Cardiac muscle cell (in vitro differentiated cells and primary cell): ENCODE data around the gene CHIA. TPM values are rescaled to one million over a fixed set of nuclear protein-coding genes. Genes with fewer than 3 reads are reported as not detected.

ENCODE experiments used
- DNase-seq, 2 donors: peaks; one replicate each; pipeline versions ENCODE4 v3.0.0 to v3.0.0-alpha.2; 2010 to 2017; ENCODE audit warnings: low read depth in 1 of 2, low spot score in 1 of 2
- H3K27ac ChIP-seq: fragments of 200-600 bp; sonication (generic); 2 replicates; pipeline ENCODE4 v1.5.1; 2016
- H3K27me3 ChIP-seq: fragments of 200-600 bp; sonication (generic); 2 replicates; pipeline ENCODE4 v1.6.0; 2016; ENCODE audit warnings: control low read depth
- H3K36me3 ChIP-seq: fragments of 200-600 bp; sonication (generic); 2 replicates; pipeline ENCODE4 v1.5.1; 2016; ENCODE audit warnings: control low read depth
- H3K4me1 ChIP-seq: fragments of 200-600 bp; sonication (generic); 2 replicates; pipeline ENCODE4 v1.8.1; 2017; ENCODE audit warnings: low read depth, mild to moderate bottlenecking, mixed run types
- H3K4me3 ChIP-seq: fragments of 200-600 bp; sonication (generic); 2 replicates; pipeline ENCODE4 v1.5.1; 2016; ENCODE audit warnings: mild to moderate bottlenecking
- H3K9me3 ChIP-seq: fragments of 200-600 bp; sonication (generic); 2 replicates; pipeline ENCODE4 v1.5.1; 2017; ENCODE audit warnings: low read depth, mild to moderate bottlenecking, control low read depth
- CTCF ChIP-seq: IDR thresholded peaks from 2 replicates; pipeline ENCODE4 v1.5.1; 2012; ENCODE audit warnings: low read depth, mild to moderate bottlenecking, low read length
- polyA plus RNA-seq: library from polyadenylated mRNA; unstranded; fragments of >200 nt; fragmentation: Nextera tagmentation; extraction: Ambion mirVana; gene quantifications from 2 replicates; pipeline ENCODE4 v1.2.1, GENCODE V29; 2016
- total RNA-seq: library from RNA; depleted of rRNA; stranded (reverse); fragments of >200 nt; gene quantifications from 2 replicates; pipeline ENCODE4 v1.2.3, GENCODE V29; 2016

Gene CHIA
- total and polyA plus RNA-seq, 2 experiments from 2014 or later = not detected

GRCh38 chr1:111364690-111365089 lies 74.0 kb downstream of the CHIA start:
- no peaks in the 10 kb centered on the region for H3K27me3 ChIP-seq
- no peak overlapping the region for H3K4me3 ChIP-seq
- no peaks in the 10 kb centered on the region for H3K9me3 ChIP-seq
- TF ChIP-seq CTCF = no peak
- no peaks in the 10 kb centered on the region for H3K36me3 ChIP-seq
- H3K27ac ChIP-seq = peak overlapping the region; percentile 95
- DNase-seq = peak in 1 of 2 donors; percentile 73
- H3K4me1 ChIP-seq = peaks cover 27% of the 10 kb centered on the region

- DNase-seq = peak in 1 of 2 donors; percentile 27
- TF ChIP-seq CTCF = no peak
- no peaks in the 10 kb centered on the region for H3K36me3 ChIP-seq
- H3K27me3 ChIP-seq = no peaks in the 10 kb centered on the region
- no peak overlapping the region for H3K4me3 ChIP-seq
- H3K4me1 ChIP-seq = peaks cover 21% of the 10 kb centered on the region
- H3K9me3 ChIP-seq = no peaks in the 10 kb centered on the region
- H3K27ac ChIP-seq = peak overlapping the region; percentile 95
These were observed 75.6 kb downstream of the CHIA start for GRCh38 chr1:111366256-111366655.

GRCh38 chr1:111369177-111369576 lies 78.5 kb downstream of the CHIA start:
- no peak overlapping the region for H3K27ac ChIP-seq
- DNase-seq = peak in 1 of 2 donors; percentile 11
- no peak for TF ChIP-seq CTCF
- no peaks in the 10 kb centered on the region for H3K27me3 ChIP-seq
- H3K36me3 ChIP-seq = no peaks in the 10 kb centered on the region
- peaks cover 10% of the 10 kb centered on the region for H3K4me1 ChIP-seq
- H3K4me3 ChIP-seq = no peak overlapping the region
- no peaks in the 10 kb centered on the region for H3K9me3 ChIP-seq

- no peak for DNase-seq
- no peak for TF ChIP-seq CTCF
- Histone ChIP-seq H3K27ac (no peak overlapping the region), H3K27me3 (no peaks in the 10 kb centered on the region), H3K36me3 (no peaks in the 10 kb centered on the region), H3K4me1 (peaks cover 6% of the 10 kb centered on the region), H3K4me3 (no peak overlapping the region), H3K9me3 (no peaks in the 10 kb centered on the region)
These were observed 79.0 kb downstream of the CHIA start for GRCh38 chr1:111369645-111370044.

Other genes with a start within 250 kb of the CHIA start
- gene DRAM2, start 150.8 kb upstream of the CHIA start, total RNA-seq = 51.6 and 64.7 TPM in 2 replicates
- gene DRAM2, start 150.8 kb upstream of the CHIA start, polyA plus RNA-seq = 69.2 and 110 TPM in 2 replicates
- gene CEPT1, start 150.6 kb upstream of the CHIA start, total RNA-seq = 15.9 and 21.7 TPM in 2 replicates
- gene CEPT1, start 150.6 kb upstream of the CHIA start, polyA plus RNA-seq = 21.0 TPM in 2 replicates
- 0.25 and 1.1 TPM in 2 replicates for gene DENND2D, start 90.2 kb upstream of the CHIA start, total RNA-seq
- 0.37 and 2.3 TPM in 2 replicates for gene DENND2D, start 90.2 kb upstream of the CHIA start, polyA plus RNA-seq
- not detected in 2 replicates for gene CHI3L2, start 63.1 kb upstream of the CHIA start, total RNA-seq
- 0.21 and 0.50 TPM in 2 replicates for gene CHI3L2, start 63.1 kb upstream of the CHIA start, polyA plus RNA-seq
- 1.5 and 7.8 TPM in 2 replicates for gene OVGP1, start 136.9 kb downstream of the CHIA start, total RNA-seq
- gene OVGP1, start 136.9 kb downstream of the CHIA start, polyA plus RNA-seq = 1.8 and 3.1 TPM in 2 replicates
- gene WDR77, start 158.4 kb downstream of the CHIA start, total RNA-seq = 39.3 and 62.1 TPM in 2 replicates
- gene WDR77, start 158.4 kb downstream of the CHIA start, polyA plus RNA-seq = 80.5 and 109 TPM in 2 replicates
- 247 and 438 TPM in 2 replicates for gene ATP5PB, start 158.6 kb downstream of the CHIA start, total RNA-seq
- gene ATP5PB, start 158.6 kb downstream of the CHIA start, polyA plus RNA-seq = 512 and 601 TPM in 2 replicates
- gene C1orf162, start 183.1 kb downstream of the CHIA start, total RNA-seq = 2.0 and 2.3 TPM in 2 replicates
- gene C1orf162, start 183.1 kb downstream of the CHIA start, polyA plus RNA-seq = 0.99 and 3.2 TPM in 2 replicates
- not detected in 2 replicates for gene ADORA3, start 212.8 kb downstream of the CHIA start, total RNA-seq
- not detected in 2 replicates for gene ADORA3, start 212.8 kb downstream of the CHIA start, polyA plus RNA-seq
- gene TMIGD3, start 212.8 kb downstream of the CHIA start, total RNA-seq = not detected in 2 replicates
- gene TMIGD3, start 212.8 kb downstream of the CHIA start, polyA plus RNA-seq = not detected in 2 replicates